Measurements from ENCODE around the gene NPIPB4. TPM values are rescaled to one million over a fixed set of nuclear protein-coding genes. Genes with fewer than 3 reads are reported as not detected.
"Not testable (repeated sequence)": the region's sequence is repeated elsewhere in the genome, so short reads cannot be mapped to it uniquely, and the experiment has no call there.

Gene NPIPB4
- total RNA-seq, 1 donor from 2014 or later = 221 TPM

GRCh38 chr16:21817012-21817411 is 40.5 kb downstream of the NPIPB4 start:
- H3K27ac Mint-ChIP-seq; intact Hi-C loops (cut with micrococcal nuclease); H3K27me3 Mint-ChIP-seq; H3K9me3 Mint-ChIP-seq; H3K4me3 Mint-ChIP-seq; DNase-seq: not testable (repeated sequence)
- H3K36me3 Mint-ChIP-seq (ENCODE audit: low read depth) = peaks cover 17% of the 10 kb centered on the region
- peaks cover 16% of the 10 kb centered on the region for H3K4me1 Mint-ChIP-seq

DNA sequence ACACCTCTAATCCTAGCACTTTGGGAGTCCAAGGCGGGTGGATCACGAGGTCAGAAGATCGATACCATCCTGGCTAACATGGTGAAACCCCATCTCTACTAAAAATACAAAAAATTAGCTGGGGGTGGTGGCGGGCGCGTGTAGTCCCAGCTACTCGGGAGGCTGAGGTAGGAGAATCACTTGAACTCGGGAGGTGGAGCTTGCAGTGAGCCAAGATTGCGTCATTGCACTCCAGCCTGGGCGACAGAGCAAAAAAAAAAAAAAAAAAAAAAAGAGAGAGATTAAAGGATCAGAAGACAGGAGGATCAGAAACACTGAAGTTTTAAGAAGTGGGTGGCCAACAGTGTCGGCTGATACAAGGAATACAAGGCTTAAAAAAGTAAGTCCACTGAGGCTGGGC is 41.9 kb downstream of the NPIPB4 start:
- H3K4me3 Mint-ChIP-seq; intact Hi-C loops (cut with micrococcal nuclease); H3K9me3 Mint-ChIP-seq; H3K27me3 Mint-ChIP-seq; DNase-seq; H3K27ac Mint-ChIP-seq: not testable (repeated sequence)
- peaks cover 17% of the 10 kb centered on the region for H3K36me3 Mint-ChIP-seq (ENCODE audit: low read depth)
- peaks cover 15% of the 10 kb centered on the region for H3K4me1 Mint-ChIP-seq

- DNase-seq; intact Hi-C loops (cut with micrococcal nuclease); H3K27ac Mint-ChIP-seq; H3K27me3 Mint-ChIP-seq; H3K4me3 Mint-ChIP-seq; H3K9me3 Mint-ChIP-seq; H3K4me1 Mint-ChIP-seq: not testable (repeated sequence)
- peaks cover 11% of the 10 kb centered on the region for H3K36me3 Mint-ChIP-seq (ENCODE audit: low read depth)
Measured at GRCh38 chr16:21802375-21802663, 55.2 kb downstream of the NPIPB4 start.

- H3K9me3 Mint-ChIP-seq; H3K27ac Mint-ChIP-seq; H3K4me1 Mint-ChIP-seq; H3K4me3 Mint-ChIP-seq; H3K27me3 Mint-ChIP-seq; intact Hi-C loops (cut with micrococcal nuclease): not testable (repeated sequence)
- DNase-seq = peak; percentile 72
- H3K36me3 Mint-ChIP-seq (ENCODE audit: low read depth) = peaks cover 11% of the 10 kb centered on the region
Measured at GRCh38 chr16:21801538-21802374, 55.8 kb downstream of the NPIPB4 start.

DNA sequence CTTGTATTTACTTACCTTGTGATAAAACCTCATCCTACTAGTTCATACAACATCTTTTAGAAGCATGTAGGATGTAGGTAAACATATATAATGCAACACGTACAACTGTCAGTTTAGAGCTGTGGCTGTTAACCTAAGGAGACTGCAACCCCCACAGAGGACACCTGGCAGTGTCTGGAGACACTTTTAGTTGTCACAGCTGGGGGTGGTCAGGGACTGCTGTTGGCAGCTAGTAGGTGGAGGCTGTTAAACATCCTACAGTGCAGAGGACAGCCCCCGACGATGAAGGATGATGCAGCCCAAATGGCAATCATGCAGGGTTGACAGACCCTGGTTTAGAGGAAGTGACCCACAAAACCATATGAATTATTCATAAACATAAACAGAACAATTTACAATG is 59.0 kb downstream of the NPIPB4 start:
- H3K4me1 Mint-ChIP-seq; H3K27ac Mint-ChIP-seq; intact Hi-C loops (cut with micrococcal nuclease); H3K9me3 Mint-ChIP-seq; H3K36me3 Mint-ChIP-seq (ENCODE audit: low read depth); DNase-seq; H3K27me3 Mint-ChIP-seq; H3K4me3 Mint-ChIP-seq: not testable (repeated sequence)

DNA sequence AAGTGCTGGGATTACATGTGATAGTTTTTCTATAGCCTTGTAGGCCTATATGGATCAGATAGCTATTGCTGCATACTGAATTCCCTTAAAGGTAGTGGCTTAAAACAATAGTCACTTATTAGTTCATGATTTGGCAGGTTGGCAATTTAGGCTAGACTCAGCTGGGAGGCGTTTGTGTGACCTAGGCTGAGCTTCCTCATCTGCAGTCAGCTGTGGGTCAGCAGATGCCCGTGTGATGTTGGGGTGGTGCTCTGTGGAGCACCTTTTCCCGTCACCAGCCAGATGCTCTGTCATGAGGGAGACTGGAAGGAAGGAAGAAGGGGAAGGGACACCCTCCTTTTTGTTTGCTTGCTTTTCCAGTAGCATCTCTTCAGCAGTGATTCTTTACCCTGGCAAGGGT is 64.2 kb downstream of the NPIPB4 start:
- DNase-seq; intact Hi-C loops (cut with micrococcal nuclease); H3K27me3 Mint-ChIP-seq; H3K27ac Mint-ChIP-seq; H3K4me1 Mint-ChIP-seq; H3K9me3 Mint-ChIP-seq; H3K4me3 Mint-ChIP-seq; H3K36me3 Mint-ChIP-seq (ENCODE audit: low read depth): not testable (repeated sequence)

GRCh38 chr16:21790506-21790905 is 67.0 kb downstream of the NPIPB4 start:
- H3K4me1 Mint-ChIP-seq; H3K27me3 Mint-ChIP-seq; H3K27ac Mint-ChIP-seq; H3K9me3 Mint-ChIP-seq; H3K4me3 Mint-ChIP-seq; H3K36me3 Mint-ChIP-seq (ENCODE audit: low read depth); intact Hi-C loops (cut with micrococcal nuclease); DNase-seq: not testable (repeated sequence)

Other genes with a start within 250 kb of the NPIPB4 start
- gene IGSF6, start 205.1 kb downstream of the NPIPB4 start, total RNA-seq = not detected in 2 replicates
- 0.12 TPM in 1 of 2 replicates, not detected in the other for gene OTOA, start 193.8 kb downstream of the NPIPB4 start, total RNA-seq
- 256 and 266 TPM in 2 replicates for gene UQCRC2, start 95.6 kb upstream of the NPIPB4 start, total RNA-seq
- not detected in 2 replicates for gene PDZD9, start 143.4 kb upstream of the NPIPB4 start, total RNA-seq
- 13.6 and 14.4 TPM in 2 replicates for gene MOSMO, start 150.4 kb upstream of the NPIPB4 start, total RNA-seq
- 0.19 TPM in 1 of 2 replicates, not detected in the other for gene VWA3A, start 234.8 kb upstream of the NPIPB4 start, total RNA-seq